GM10847 (cell line): Measurements from ENCODE around the gene PCDHA6.

Source experiments
- POLR2A ChIP-seq: IDR thresholded peaks from 2 replicates; pipeline ENCODE4 v1.6.1; 2011; ENCODE audit not compliant: insufficient read length; ENCODE audit errors: extremely low read depth

The PCDHA6 gene

DNA sequence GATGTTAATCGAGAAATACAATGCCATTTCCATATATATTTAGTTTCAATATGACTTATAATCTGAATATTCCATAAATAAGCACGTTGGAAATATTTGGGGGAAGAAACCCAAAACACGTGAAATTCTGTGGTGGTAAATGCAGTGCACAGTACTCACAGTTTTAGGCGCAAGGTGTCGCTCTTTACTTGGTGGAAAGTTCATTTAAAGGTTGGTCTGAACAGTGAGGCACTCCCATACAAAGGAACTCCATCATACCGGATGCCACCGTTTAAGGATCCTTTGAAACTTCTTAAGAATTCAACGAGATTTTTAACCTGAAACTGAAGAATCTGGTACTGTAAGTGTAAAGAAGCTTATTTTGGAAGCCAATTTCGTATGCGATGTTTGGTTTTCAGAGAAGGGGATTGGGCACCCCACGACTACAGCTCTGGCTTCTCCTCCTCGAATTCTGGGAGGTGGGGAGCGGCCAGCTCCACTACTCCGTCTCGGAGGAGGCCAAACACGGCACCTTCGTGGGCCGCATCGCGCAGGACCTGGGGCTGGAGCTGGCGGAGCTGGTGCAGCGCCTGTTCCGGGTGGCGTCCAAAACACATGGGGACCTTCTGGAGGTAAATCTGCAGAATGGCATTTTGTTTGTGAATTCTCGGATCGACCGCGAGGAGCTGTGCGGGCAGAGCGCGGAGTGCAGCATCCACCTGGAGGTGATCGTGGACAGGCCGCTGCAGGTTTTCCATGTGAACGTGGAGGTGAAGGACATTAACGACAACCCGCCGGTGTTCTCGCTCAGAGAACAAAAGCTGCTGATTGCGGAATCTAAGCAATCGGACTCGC, 41.2 kb downstream of the PCDHA6 start, which contains the start of gene PCDHA11:
Gene PCDHA11, plus strand, starts transcription at position 237 of the 834 bp plus-strand sequence. Its CDS starts 147 bp downstream, at position 384.
- TF ChIP-seq POLR2A: no peak

DNA sequence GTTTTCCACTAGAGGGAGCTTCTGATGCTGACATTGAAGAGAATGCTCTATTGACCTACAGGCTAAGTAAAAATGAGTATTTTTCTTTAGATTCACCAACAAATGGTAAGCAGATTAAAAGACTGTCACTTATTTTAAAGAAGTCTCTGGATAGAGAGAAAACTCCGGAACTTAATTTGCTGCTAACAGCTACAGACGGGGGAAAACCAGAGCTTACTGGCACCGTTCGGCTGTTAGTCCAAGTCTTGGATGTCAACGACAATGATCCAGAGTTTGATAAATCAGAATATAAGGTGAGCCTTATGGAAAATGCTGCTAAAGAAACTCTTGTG, 41.8 kb downstream of the PCDHA6 start:
- TF ChIP-seq POLR2A: no peak

DNA sequence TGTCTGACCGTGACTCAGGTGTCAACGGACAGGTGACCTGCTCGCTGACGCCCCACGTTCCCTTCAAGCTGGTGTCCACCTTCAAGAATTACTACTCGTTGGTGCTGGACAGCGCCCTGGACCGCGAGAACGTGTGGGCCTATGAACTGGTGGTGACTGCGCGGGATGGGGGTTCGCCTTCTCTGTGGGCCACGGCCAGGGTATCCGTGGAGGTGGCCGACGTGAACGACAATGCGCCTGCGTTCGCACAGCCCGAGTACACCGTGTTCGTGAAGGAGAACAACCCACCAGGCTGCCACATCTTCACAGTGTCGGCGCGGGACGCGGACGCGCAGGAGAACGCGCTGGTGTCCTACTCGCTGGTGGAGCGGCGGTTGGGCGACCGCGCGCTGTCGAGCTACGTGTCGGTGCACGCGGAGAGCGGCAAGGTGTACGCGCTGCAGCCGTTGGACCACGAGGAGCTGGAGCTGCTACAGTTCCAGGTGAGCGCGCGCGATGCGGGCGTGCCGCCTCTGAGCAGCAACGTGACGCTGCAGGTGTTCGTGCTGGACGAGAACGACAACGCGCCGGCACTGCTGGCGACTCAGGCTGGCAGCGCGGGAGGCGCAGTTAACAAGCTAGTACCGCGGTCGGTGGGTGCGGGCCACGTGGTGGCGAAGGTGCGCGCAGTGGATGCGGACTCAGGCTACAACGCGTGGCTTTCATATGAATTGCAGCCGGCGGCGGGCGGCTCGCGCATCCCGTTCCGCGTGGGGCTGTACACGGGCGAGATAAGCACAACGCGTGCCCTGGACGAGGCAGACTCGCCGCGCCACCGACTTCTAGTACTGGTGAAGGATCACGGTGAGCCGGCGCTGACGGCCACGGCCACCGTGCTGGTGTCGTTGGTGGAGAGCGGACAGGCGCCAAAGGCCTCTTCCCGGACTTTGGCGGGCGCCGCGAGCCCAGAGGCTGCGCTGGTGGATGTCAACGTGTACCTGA, 42.8 kb downstream of the PCDHA6 start:
- no peak for TF ChIP-seq POLR2A

DNA sequence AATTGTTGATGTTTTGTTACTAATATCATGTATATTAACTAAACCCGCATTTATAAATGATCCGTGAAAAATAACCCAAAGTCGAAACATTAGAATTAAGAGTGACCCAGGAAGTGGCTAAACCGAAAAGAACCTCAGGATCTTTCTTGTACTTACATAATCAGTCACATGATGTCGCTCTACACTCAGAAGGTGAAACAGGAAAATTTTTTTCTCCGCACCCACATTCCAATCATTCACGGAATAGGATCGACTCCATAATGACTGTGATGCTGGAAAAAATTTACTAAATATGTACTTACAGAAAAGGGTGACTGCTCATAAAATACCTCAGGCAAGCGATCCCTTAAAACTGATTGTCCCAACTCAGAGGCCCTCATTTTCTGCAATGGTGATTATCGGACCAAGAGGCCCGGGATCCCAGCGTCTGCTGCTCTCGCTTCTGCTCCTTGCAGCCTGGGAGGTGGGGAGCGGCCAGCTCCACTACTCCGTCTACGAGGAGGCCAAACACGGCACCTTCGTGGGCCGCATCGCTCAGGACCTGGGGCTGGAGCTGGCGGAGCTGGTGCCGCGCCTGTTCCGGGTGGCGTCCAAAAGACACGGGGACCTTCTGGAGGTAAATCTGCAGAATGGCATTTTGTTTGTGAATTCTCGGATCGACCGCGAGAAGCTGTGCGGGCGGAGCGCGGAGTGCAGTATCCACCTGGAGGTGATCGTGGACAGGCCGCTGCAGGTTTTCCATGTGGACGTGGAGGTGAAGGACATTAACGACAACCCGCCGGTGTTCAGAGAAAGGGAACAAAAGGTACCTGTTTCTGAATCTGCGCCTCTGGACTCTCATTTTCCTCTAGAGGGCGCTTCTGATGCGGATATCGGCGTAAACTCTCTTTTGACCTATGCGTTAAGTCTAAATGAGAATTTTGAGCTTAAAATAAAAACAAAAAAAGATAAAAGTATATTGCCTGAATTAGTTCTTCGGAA, 47.6 kb downstream of the PCDHA6 start, which contains the start of gene PCDHA12:
Gene PCDHA12, plus strand, starts transcription at position 224 of the 981 bp plus-strand sequence. Its CDS starts 165 bp downstream, at position 389.
- no peak for TF ChIP-seq POLR2A

DNA sequence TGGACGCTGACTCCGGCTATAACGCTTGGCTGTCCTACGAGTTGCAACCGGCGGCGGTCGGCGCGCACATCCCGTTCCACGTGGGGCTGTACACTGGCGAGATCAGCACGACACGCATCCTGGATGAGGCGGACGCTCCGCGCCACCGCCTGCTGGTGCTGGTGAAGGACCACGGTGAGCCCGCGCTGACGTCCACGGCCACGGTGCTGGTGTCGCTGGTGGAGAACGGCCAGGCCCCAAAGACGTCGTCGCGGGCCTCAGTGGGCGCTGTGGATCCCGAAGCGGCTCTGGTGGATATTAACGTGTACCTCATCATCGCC, 49.5 kb downstream of the PCDHA6 start:
- no peak for TF ChIP-seq POLR2A
